Measurements from ENCODE around the gene ZFYVE9.

- TF ChIP-seq CTCF (IDR thresholded peaks at IDR 0.05) (no peak), POLR2A (IDR thresholded peaks at IDR 0.05) (no peak)
Measured at GRCh38 chr1:52368383-52369172, 226.7 kb downstream of the ZFYVE9 start.

Data from suprapubic skin (tissue), 3 donors.